K562 (cell line): ENCODE measurements around the gene SHF. TPM values are rescaled to one million over a fixed set of nuclear protein-coding genes. Genes with fewer than 3 reads are reported as not detected.

Experiments
- EP300 ChIP-seq: IDR thresholded peaks from 2 replicates; pipeline ENCODE4 v1.6.1; 2012; ENCODE audit warnings: low read length, improper control_type of control experiment
- HCFC1 ChIP-seq: IDR thresholded peaks from 2 replicates; pipeline ENCODE4 v1.6.1; 2012; ENCODE audit warnings: low read depth, low read length, improper control_type of control experiment
- NR3C1 ChIP-seq: sonication (generic); formaldehyde crosslinking; IDR thresholded peaks from 2 replicates; pipeline ENCODE4 v1.8.1; 2022; ENCODE audit warnings: missing genetic modification reagents
- POLR2AphosphoS5 ChIP-seq: IDR thresholded peaks from 2 replicates; pipeline ENCODE4 v1.6.1; 2011; ENCODE audit warnings: mild to moderate bottlenecking, low read depth, low read length, moderate library complexity; ENCODE audit not compliant: control insufficient read depth, insufficient read depth
- PPARD ChIP-seq: fragments of 250-450 bp; sonication (Bioruptor Pico); IDR thresholded peaks from 2 replicates; pipeline ENCODE4 v1.8.0; 2022; ENCODE audit warnings: inconsistent platforms, mild to moderate bottlenecking, moderate library complexity
- RBBP5 ChIP-seq: fragments of 200-600 bp; sonication (generic); IDR thresholded peaks from 2 replicates; pipeline ENCODE4 v1.6.1; 2012; ENCODE audit warnings: borderline replicate concordance, mild to moderate bottlenecking, low read length, control low read depth, inconsistent platforms; ENCODE audit not compliant: insufficient read depth, poor library complexity, severe bottlenecking
- RBM34 ChIP-seq: fragments of 200-400 bp; formaldehyde crosslinking; IDR thresholded peaks from 2 replicates; pipeline ENCODE4 v1.6.1; 2018; ENCODE audit warnings: low read length, borderline replicate concordance; ENCODE audit not compliant: insufficient read depth
- RNF2 ChIP-seq: sonication (generic); IDR thresholded peaks from 2 replicates; pipeline ENCODE4 v1.6.1; 2016
- SIRT6 ChIP-seq: IDR thresholded peaks from one replicate; pipeline ENCODE4 v1.6.1; 2012; ENCODE audit warnings: low read depth, mild to moderate bottlenecking, control low read depth, inconsistent platforms, low read length, moderate library complexity
- SIX5 ChIP-seq, 2 experiments: IDR thresholded peaks; 2 replicates each; pipeline ENCODE4 v1.6.1; 2011; ENCODE audit warnings: low read length in 2 of 2, borderline replicate concordance in 1 of 2, low read depth in 1 of 2, mild to moderate bottlenecking in 1 of 2, moderate library complexity in 1 of 2; ENCODE audit not compliant: insufficient read depth in 1 of 2
- SMAD4 ChIP-seq: fragments of 250-450 bp; sonication (Bioruptor Pico); conservative IDR thresholded peaks from 2 replicates; pipeline ENCODE4 v1.8.0; 2021; ENCODE audit warnings: inconsistent platforms, mild to moderate bottlenecking, moderate library complexity
- SMARCB1 ChIP-seq: IDR thresholded peaks from 2 replicates; pipeline ENCODE4 v1.6.1; 2011; ENCODE audit warnings: improper control_type of control experiment, low read depth; ENCODE audit not compliant: insufficient read length
- SNIP1 ChIP-seq: fragments of 450-650 bp; IDR thresholded peaks from 2 replicates; pipeline ENCODE4 v1.7.1; 2017; ENCODE audit warnings: low read depth, mild to moderate bottlenecking
- STAT5A ChIP-seq: IDR thresholded peaks from 2 replicates; pipeline ENCODE4 v1.6.1; 2012; ENCODE audit warnings: low read length, inconsistent platforms, borderline replicate concordance
- STAT5B ChIP-seq: fragments of 250-450 bp; sonication (Bioruptor Pico); IDR thresholded peaks from 2 replicates; pipeline ENCODE4 v1.8.0; 2021; ENCODE audit warnings: mild to moderate bottlenecking, inconsistent platforms
- ZNF318 ChIP-seq, 2 experiments: fragments of 450-650 bp; IDR thresholded peaks; 2 replicates each; pipeline ENCODE4 v1.6.1; 2016; ENCODE audit warnings: mild to moderate bottlenecking in 2 of 2, borderline replicate concordance in 1 of 2, low read depth in 1 of 2, moderate library complexity in 1 of 2
- ZNF395 ChIP-seq: fragments of 200-800 bp; sonication (Bioruptor generic); IDR thresholded peaks from 2 replicates; pipeline ENCODE4 v1.6.1; 2017; ENCODE audit warnings: missing genetic modification characterization, missing compliant biosample characterization
- polyA plus RNA-seq, 8 experiments: library from polyadenylated mRNA; depleted of rRNA in 4 of 8; stranded (reverse) in 5 of 8; unstranded in 3 of 8; fragments of >200 nt; fragmentation: Nextera tagmentation in 2 of 8; fragmentation: Illumina TruSeq in 1 of 8; extraction: Ambion mirVana in 2 of 8; extraction: Trizol in 1 of 8; gene quantifications; 2 replicates each; pipeline versions ENCODE4 v1.2.1 to v1.2.3, GENCODE V29; 2011 to 2014; ENCODE audit warnings: inconsistent platforms in 1 of 8, missing spikeins in 1 of 8
- total RNA-seq, 7 experiments: library from RNA; depleted of rRNA in 6 of 7; stranded (reverse); fragments of >200 nt in 6 of 7; fragmentation: Illumina TruSeq in 2 of 7; extraction: Trizol in 2 of 7; gene quantifications; 2 replicates each; pipeline versions ENCODE4 v1.2.1 to v1.2.3, GENCODE V29; 2011 to 2021; ENCODE audit warnings: low replicate concordance in 1 of 7
- TF ChIP-seq, protein P1 (sequence below): fragments of 250-450 bp; sonication (Bioruptor Pico); IDR thresholded peaks from 2 replicates; pipeline ENCODE4 v1.8.0; 2021; ENCODE audit warnings: moderate library complexity, mild to moderate bottlenecking, inconsistent platforms

Gene SHF
- total and polyA plus RNA-seq, 9 of the 15 experiments (the other 6 are each of a cell fraction or from before 2014, with no cell fraction given) = 0.51 to 2.2 (median 0.85) TPM; not detected in 2

GRCh38 chr15:45168751-45169551 is 18.8 kb downstream of the SHF start (continued):
- no peak for TF ChIP-seq ZNF318 (IDR thresholded peaks at IDR 0.05; ENCODE audit: borderline replicate concordance in 1 of 2, low read depth in 1 of 2)
- no peak for TF ChIP-seq SIX5 (IDR thresholded peaks at IDR 0.05; ENCODE audit: borderline replicate concordance in 1 of 2, insufficient read depth in 1 of 2, low read depth in 1 of 2, low read length in 2 of 2)
- TF ChIP-seq PPARD (CRISPR knock-in tag) = no peak
- TF ChIP-seq SNIP1 = no peak
- no peak for TF ChIP-seq NR3C1 (CRISPR knock-in tag)
- no peak for TF ChIP-seq SMAD4 (CRISPR knock-in tag)
- no peak for TF ChIP-seq RBM34
- TF ChIP-seq ZNF395 (CRISPR knock-in tag) = 0 out of 2 replicates have a peak, but pooled peaks have one; percentile 27
- TF ChIP-seq STAT5B (CRISPR knock-in tag) = no peak
- no peak for TF ChIP-seq RNF2
- TF ChIP-seq, protein P1, sequence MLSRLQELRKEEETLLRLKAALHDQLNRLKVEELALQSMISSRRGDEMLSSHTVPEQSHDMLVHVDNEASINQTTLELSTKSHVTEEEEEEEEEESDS = no peak
- TF ChIP-seq STAT5A = peak; percentile 30; the same call in 1 of the 2 replicates
- TF ChIP-seq POLR2AphosphoS5 = peak; percentile 50; the same call in 1 of the 2 replicates
- TF ChIP-seq HCFC1 = no peak
- TF ChIP-seq EP300 = peak; percentile 40; the same call in 1 of the 2 replicates
- TF ChIP-seq RBBP5 = no peak
- no peak for TF ChIP-seq SIRT6
- TF ChIP-seq SMARCB1 = no peak
